Stimulated activated CD4-positive, alpha-beta T cell treated with anti-CD3 and anti-CD28 coated beads, Interleukin-1b, Interleukin-23, amount 100 ng/mL, for 24 hours (primary cell): ENCODE measurements around the gene FNIP2.

Source experiments
- DNase-seq, 4 experiments: peaks; one replicate each; pipeline ENCODE4 v3.0.0-alpha.2; 2020; ENCODE audit warnings: low read depth in 4 of 4, low spot score in 1 of 4

The FNIP2 gene

GRCh38 chr4:158836002-158836369 lies 67.2 kb downstream of the FNIP2 start:
- DNase-seq = no peak

GRCh38 chr4:158836828-158837449 lies 68.1 kb downstream of the FNIP2 start:
- DNase-seq = no peak

GRCh38 chr4:158837527-158838141 lies 68.8 kb downstream of the FNIP2 start:
- no peak for DNase-seq

GRCh38 chr4:158840131-158840530 lies 71.3 kb downstream of the FNIP2 start:
- DNase-seq = no peak

- DNase-seq = no peak
These were observed 72.7 kb downstream of the FNIP2 start for GRCh38 chr4:158841540-158841939.

- DNase-seq = no peak
These were observed 76.7 kb downstream of the FNIP2 start for GRCh38 chr4:158845311-158846041.

- DNase-seq = no peak
These were observed 78.7 kb downstream of the FNIP2 start for GRCh38 chr4:158847535-158847934.

GRCh38 chr4:158849681-158850080 lies 80.9 kb downstream of the FNIP2 start:
- DNase-seq = no peak

- no peak for DNase-seq
These were observed 81.5 kb downstream of the FNIP2 start for GRCh38 chr4:158850371-158850770.

- no peak for DNase-seq
These were observed 82.2 kb downstream of the FNIP2 start for GRCh38 chr4:158850800-158851644.

- DNase-seq = no peak
These were observed 85.4 kb downstream of the FNIP2 start for GRCh38 chr4:158854236-158854635.

- no peak for DNase-seq
These were observed 88.0 kb downstream of the FNIP2 start for GRCh38 chr4:158856852-158857251.

- DNase-seq = no peak
These were observed 89.1 kb downstream of the FNIP2 start for GRCh38 chr4:158857951-158858350.

GRCh38 chr4:158858410-158859199 lies 89.8 kb downstream of the FNIP2 start:
- no peak for DNase-seq

- no peak for DNase-seq
These were observed 90.8 kb downstream of the FNIP2 start for GRCh38 chr4:158859661-158860060.

GRCh38 chr4:158860856-158861255 lies 92.0 kb downstream of the FNIP2 start:
- no peak for DNase-seq

GRCh38 chr4:158861281-158861680 lies 92.5 kb downstream of the FNIP2 start:
- no peak for DNase-seq

GRCh38 chr4:158861766-158862165 lies 92.9 kb downstream of the FNIP2 start:
- DNase-seq = no peak

- DNase-seq = no peak
These were observed 94.5 kb downstream of the FNIP2 start for GRCh38 chr4:158863296-158863695.

- no peak for DNase-seq
These were observed 96.8 kb downstream of the FNIP2 start for GRCh38 chr4:158865520-158866177.
